GM12892 (cell line): Measurements from ENCODE around the gene FCRL1.
A peak's percentile ranks its signal among the peaks of the same experiment; 100 is the strongest.

Experiments
- DNase-seq: peaks from one replicate; pipeline ENCODE4 v3.0.0; 2011; ENCODE audit not compliant: insufficient read length
- FAIRE-seq: peaks from 2 replicates; lab custom pipeline; 2011; peaks lifted over from hg19 to GRCh38; lab: Jason Lieb, UNC
- POLR2A ChIP-seq: IDR thresholded peaks from 2 replicates; pipeline ENCODE4 v1.6.1; 2011; ENCODE audit warnings: low read depth, low read length, control low read depth
- POLR2AphosphoS5 ChIP-seq: IDR thresholded peaks from 2 replicates; pipeline ENCODE4 v1.6.1; 2011; ENCODE audit warnings: low read depth, low read length, control low read depth
- TAF1 ChIP-seq: IDR thresholded peaks from 2 replicates; pipeline ENCODE4 v1.6.1; 2011; ENCODE audit warnings: low read depth, mild to moderate bottlenecking, control low read depth, low read length, borderline replicate concordance

FCRL1 gene

GRCh38 chr1:157833145-157833544 lies 13.2 kb upstream of the FCRL1 start:
- no peak for TF ChIP-seq POLR2A
- no peak for TF ChIP-seq TAF1
- TF ChIP-seq POLR2AphosphoS5 = no peak
- peak; percentile 84 for FAIRE-seq
- DNase-seq = peak; percentile 34

DNA sequence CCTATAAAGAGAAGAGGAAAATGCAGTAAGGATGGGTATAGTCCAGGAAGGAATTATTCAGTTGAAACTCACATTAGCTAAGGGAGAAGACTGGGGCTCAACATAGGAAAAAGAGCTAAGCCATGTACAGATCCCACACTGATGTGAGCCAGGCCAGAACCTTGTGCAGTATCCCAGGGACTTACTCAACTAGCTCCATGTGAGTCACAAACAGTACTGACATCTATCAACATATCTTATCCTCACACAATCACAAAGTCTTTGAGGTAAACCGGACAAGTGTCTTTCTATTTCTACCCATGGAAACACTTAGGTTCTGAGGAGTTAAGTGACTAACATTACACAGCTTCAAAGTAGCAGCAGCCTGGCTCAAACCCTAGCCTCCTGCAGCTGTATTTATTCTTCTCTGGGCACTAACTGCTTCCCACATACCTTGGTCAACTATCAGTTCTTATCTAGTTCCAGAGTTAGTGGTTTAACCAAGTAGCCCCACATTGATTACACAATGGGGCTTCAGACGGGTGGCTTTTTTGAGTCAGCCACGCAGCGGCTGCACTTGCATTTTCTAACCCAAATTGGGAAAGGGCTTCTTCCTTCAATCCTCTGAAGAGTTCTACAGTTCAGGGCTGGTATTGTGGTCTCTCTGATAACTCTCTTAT lies 12.2 kb upstream of the FCRL1 start:
- DNase-seq (no peak), FAIRE-seq (peak; percentile 86)
- TF ChIP-seq POLR2A = no peak
- TF ChIP-seq TAF1 = no peak
- no peak for TF ChIP-seq POLR2AphosphoS5

- DNase-seq (no peak), FAIRE-seq (no peak)
- TF ChIP-seq TAF1 (no peak), POLR2AphosphoS5 (no peak), POLR2A (no peak)
These were observed 11.0 kb upstream of the FCRL1 start for GRCh38 chr1:157830887-157831286.

GRCh38 chr1:157829711-157830110 lies 9.8 kb upstream of the FCRL1 start:
- no peak for FAIRE-seq
- no peak for DNase-seq
- TF ChIP-seq TAF1 (no peak), POLR2AphosphoS5 (no peak), POLR2A (no peak)

- TF ChIP-seq POLR2A (no peak), POLR2AphosphoS5 (no peak), TAF1 (no peak)
- DNase-seq = no peak
- FAIRE-seq = no peak
These were observed 9.3 kb upstream of the FCRL1 start for GRCh38 chr1:157829210-157829609.

- DNase-seq = no peak
- no peak for TF ChIP-seq TAF1
- TF ChIP-seq POLR2AphosphoS5 = no peak
- TF ChIP-seq POLR2A = no peak
- no peak for FAIRE-seq
These were observed 379 bp upstream of the FCRL1 start for GRCh38 chr1:157820299-157820698.

DNA sequence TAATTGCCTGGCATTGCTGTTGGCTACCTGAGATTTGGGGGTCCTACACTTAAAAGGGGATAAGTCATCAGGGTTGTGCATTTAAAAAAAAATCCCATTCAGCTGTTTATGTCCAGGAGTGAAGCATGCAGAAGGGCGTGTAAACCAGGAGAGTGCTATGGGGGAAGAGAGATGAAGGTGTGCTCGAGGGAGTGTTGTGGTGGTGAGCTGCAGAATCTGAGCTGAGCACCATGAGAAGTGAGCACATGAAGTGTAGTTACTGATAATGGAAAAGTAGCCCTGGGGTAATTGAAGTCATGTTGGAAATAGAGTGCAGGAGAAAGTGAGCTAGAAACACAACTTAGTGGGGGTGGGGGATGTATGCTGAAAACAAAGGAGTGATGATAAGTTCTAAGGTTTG lies 705 bp downstream of the FCRL1 start:
- no peak for FAIRE-seq
- TF ChIP-seq POLR2A = no peak
- no peak for TF ChIP-seq POLR2AphosphoS5
- no peak for TF ChIP-seq TAF1
- no peak for DNase-seq

DNA sequence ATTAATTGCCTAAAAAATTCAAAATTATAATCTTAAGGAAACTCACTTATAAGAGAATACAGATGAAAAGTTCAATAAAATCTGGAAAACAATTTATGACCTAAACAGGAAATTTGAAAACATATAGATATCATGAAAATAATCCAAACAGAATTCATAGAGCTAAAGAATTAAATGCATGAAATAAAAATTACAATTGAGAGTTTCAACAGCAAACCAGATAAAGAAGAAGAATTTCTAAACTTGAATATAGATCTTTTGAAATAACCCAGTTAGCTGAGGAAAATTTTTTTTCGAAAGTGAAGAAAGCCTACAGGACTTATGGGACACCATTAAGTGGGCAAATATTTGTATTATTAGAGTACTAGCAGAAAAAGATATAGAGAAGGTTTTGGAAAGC lies 6.7 kb downstream of the FCRL1 start:
- DNase-seq = no peak
- TF ChIP-seq POLR2AphosphoS5 (no peak), POLR2A (no peak), TAF1 (no peak)
- no peak for FAIRE-seq

DNA sequence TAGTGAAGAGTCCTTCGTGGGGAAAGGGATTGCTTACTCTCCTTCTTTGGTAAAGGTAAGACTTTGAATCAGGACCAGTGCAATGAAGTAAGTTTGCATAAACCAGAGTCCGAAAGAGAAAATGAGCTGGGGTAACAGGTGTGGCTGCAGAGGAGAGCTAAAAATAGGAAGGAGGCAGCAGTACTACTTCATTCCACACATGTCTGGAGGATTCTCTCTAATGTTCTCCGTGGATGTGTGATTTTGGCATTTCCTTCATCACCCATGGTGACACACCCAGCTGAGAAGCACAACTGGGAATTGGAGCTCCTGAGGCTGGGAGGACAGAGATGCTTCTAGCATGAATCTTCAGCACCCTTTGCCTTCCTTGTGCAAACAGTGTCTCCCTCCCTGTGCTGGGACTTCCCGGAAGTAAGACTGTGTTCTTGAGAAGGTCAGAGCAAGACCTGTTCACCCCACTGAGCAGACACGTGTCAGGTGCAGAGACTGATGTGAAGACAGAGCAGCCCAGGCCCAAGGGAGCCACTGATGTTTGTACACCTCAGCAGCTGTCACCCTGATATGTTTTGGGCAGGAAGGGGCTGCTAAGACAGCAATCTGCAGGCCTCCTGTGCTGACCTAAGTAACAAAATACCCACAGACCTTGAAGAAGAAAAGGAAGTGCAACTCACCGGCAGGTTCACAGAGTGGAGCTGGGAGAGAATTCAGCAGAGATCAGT lies 13.3 kb downstream of the FCRL1 start:
- TF ChIP-seq POLR2AphosphoS5 (no peak), TAF1 (no peak)
- no peak for DNase-seq
- FAIRE-seq = peak; percentile 97

DNA sequence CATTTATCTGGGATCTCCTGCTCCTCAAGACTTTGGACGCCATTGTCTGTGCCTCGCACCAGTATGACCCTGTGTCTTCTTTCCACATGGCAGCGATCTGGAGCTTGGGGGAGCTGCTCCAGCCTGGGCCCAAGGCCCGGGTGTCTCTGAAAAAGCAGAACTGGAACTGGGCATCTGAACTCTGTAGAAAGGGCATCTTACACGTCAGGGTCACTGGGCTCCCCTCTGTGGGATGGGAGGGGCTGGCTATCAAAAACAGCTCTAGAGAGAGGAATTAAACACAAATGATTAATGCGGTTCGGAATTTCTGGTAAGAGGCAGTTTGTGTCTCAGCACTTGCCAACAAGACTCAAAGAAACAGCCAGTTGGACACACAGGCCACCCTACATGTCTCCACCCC lies 16.1 kb downstream of the FCRL1 start:
- FAIRE-seq (no peak), DNase-seq (no peak)
- TF ChIP-seq TAF1 (no peak), POLR2A (no peak), POLR2AphosphoS5 (no peak)

DNA sequence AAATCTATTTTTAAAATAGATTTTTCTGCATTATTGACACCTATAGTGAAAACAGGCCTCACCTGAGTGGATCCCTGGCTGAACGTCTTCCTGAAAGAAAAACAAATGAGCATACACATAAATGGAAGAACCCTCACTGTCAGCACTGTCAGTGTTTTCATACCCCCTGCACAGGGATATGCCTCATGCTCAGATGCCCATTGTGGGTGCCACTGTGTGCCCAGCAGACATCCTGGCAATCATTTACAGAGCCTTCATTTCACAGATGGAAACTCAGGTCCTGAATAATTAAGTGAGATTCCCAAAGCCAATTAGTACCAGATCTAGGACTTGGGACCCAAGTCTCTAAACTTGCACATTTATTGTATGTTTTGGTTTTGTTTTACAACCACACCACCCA lies 19.9 kb downstream of the FCRL1 start:
- FAIRE-seq (no peak), DNase-seq (no peak)
- TF ChIP-seq POLR2A = no peak
- TF ChIP-seq POLR2AphosphoS5 = no peak
- no peak for TF ChIP-seq TAF1

GRCh38 chr1:157798211-157798610 lies 21.7 kb downstream of the FCRL1 start:
- DNase-seq (no peak), FAIRE-seq (no peak)
- TF ChIP-seq POLR2A = no peak
- TF ChIP-seq TAF1 = no peak
- TF ChIP-seq POLR2AphosphoS5 = no peak
